ENCODE results near the gene ATP8B1. TPM values are rescaled to one million over a fixed set of nuclear protein-coding genes. Genes with fewer than 3 reads are reported as not detected.

The ATP8B1 gene
- total and polyA plus RNA-seq, 2 experiments from 2014 or later, result 1.7 to 3.0 TPM

DNA sequence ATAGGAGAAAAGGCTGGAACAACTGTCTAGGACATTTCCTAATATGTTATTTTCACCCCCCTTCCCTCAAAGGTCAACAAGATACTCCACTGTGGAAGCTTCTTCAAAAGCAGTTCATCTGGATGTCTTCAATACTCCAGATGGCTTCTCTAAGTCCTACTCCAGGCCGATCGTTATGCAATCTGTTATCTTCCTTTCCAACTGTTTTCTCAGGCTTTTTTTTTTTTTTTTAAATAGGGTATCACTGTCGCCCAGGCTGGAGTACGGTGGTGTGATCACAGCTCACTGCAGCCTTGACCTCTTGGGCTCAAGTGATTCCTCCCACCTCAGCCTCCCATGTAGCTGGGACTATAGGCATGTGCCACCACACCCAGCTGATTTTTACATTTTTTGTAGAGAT, 26.3 kb downstream of the ATP8B1 start (continued):
- TF ChIP-seq, protein P1, sequence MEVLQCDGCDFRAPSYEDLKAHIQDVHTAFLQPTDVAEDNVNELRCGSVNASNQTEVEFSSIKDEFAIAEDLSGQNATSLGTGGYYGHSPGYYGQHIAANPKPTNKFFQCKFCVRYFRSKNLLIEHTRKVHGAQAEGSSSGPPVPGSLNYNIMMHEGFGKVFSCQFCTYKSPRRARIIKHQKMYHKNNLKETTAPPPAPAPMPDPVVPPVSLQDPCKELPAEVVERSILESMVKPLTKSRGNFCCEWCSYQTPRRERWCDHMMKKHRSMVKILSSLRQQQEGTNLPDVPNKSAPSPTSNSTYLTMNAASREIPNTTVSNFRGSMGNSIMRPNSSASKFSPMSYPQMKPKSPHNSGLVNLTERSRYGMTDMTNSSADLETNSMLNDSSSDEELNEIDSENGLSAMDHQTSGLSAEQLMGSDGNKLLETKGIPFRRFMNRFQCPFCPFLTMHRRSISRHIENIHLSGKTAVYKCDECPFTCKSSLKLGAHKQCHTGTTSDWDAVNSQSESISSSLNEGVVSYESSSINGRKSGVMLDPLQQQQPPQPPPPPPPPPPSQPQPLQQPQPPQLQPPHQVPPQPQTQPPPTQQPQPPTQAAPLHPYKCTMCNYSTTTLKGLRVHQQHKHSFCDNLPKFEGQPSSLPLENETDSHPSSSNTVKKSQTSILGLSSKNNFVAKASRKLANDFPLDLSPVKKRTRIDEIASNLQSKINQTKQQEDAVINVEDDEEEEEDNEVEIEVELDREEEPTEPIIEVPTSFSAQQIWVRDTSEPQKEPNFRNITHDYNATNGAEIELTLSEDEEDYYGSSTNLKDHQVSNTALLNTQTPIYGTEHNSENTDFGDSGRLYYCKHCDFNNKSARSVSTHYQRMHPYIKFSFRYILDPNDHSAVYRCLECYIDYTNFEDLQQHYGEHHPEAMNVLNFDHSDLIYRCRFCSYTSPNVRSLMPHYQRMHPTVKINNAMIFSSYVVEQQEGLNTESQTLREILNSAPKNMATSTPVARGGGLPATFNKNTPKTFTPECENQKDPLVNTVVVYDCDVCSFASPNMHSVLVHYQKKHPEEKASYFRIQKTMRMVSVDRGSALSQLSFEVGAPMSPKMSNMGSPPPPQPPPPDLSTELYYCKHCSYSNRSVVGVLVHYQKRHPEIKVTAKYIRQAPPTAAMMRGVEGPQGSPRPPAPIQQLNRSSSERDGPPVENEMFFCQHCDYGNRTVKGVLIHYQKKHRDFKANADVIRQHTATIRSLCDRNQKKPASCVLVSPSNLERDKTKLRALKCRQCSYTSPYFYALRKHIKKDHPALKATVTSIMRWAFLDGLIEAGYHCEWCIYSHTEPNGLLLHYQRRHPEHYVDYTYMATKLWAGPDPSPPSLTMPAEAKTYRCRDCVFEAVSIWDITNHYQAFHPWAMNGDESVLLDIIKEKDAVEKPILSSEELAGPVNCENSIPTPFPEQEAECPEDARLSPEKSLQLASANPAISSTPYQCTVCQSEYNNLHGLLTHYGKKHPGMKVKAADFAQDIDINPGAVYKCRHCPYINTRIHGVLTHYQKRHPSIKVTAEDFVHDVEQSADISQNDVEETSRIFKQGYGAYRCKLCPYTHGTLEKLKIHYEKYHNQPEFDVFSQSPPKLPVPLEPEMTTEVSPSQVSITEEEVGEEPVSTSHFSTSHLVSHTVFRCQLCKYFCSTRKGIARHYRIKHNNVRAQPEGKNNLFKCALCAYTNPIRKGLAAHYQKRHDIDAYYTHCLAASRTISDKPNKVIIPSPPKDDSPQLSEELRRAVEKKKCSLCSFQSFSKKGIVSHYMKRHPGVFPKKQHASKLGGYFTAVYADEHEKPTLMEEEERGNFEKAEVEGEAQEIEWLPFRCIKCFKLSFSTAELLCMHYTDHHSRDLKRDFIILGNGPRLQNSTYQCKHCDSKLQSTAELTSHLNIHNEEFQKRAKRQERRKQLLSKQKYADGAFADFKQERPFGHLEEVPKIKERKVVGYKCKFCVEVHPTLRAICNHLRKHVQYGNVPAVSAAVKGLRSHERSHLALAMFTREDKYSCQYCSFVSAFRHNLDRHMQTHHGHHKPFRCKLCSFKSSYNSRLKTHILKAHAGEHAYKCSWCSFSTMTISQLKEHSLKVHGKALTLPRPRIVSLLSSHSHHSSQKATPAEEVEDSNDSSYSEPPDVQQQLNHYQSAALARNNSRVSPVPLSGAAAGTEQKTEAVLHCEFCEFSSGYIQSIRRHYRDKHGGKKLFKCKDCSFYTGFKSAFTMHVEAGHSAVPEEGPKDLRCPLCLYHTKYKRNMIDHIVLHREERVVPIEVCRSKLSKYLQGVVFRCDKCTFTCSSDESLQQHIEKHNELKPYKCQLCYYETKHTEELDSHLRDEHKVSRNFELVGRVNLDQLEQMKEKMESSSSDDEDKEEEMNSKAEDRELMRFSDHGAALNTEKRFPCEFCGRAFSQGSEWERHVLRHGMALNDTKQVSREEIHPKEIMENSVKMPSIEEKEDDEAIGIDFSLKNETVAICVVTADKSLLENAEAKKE (CRISPR knock-in tag; IDR thresholded peaks at IDR 0.05), result no peak
- TF ChIP-seq, protein P2, sequence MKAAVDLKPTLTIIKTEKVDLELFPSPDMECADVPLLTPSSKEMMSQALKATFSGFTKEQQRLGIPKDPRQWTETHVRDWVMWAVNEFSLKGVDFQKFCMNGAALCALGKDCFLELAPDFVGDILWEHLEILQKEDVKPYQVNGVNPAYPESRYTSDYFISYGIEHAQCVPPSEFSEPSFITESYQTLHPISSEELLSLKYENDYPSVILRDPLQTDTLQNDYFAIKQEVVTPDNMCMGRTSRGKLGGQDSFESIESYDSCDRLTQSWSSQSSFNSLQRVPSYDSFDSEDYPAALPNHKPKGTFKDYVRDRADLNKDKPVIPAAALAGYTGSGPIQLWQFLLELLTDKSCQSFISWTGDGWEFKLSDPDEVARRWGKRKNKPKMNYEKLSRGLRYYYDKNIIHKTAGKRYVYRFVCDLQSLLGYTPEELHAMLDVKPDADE (IDR thresholded peaks at IDR 0.05), result no peak
- TF ChIP-seq CTCF (conservative IDR thresholded peaks at IDR 0.05; ENCODE audit: low read depth in 2 of 2) (no peak), EZH2 (IDR thresholded peaks at IDR 0.05; ENCODE audit: low read depth, unreplicated experiment) (no peak), REST (IDR thresholded peaks at IDR 0.05; ENCODE audit: unreplicated experiment) (no peak)
